ENCODE results near the gene JARID2. TPM values are rescaled to one million over a fixed set of nuclear protein-coding genes. Genes with fewer than 3 reads are reported as not detected.

JARID2 gene
- total and polyA plus RNA-seq, 2 of the 4 experiments (the other 2 are of a cell fraction) = 9.6 to 12.9 TPM

DNA sequence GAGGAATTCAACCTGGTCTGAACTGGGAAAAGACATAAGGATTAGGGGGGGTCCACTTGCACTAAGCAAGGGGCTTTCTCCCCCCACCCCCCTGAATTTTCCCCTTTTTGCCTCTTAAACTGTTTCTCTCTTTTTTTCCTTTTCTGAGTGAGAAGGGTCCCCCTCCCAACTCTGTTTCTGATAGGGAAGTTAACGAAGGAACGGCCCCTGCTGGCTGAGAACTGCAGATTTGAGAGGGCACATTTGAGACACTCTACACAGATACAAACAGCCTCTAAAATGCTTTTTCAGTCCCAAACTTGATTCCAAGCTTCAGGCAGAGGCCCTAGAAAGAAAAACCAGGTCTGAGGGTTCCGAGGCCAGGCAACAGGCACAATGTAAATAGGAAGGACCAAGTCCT lies 91.7 kb downstream of the JARID2 start:
- H3K23ac ChIP-seq (ENCODE audit: low read depth, low read length) = no peak overlapping the region
- TF ChIP-seq CHD1 (IDR thresholded peaks at IDR 0.05; ENCODE audit: low read depth, low read length) (no peak), RCOR1 (IDR thresholded peaks at IDR 0.05; ENCODE audit: insufficient replicate concordance, low read length) (no peak), CEBPB (IDR thresholded peaks at IDR 0.05; ENCODE audit: low read depth, low read length) (no peak), MXI1 (IDR thresholded peaks at IDR 0.05; ENCODE audit: borderline replicate concordance, low read depth, low read length) (no peak), BHLHE40 (IDR thresholded peaks at IDR 0.05; ENCODE audit: low read depth, low read length) (no peak), POLR2A (IDR thresholded peaks at IDR 0.05; ENCODE audit: low read depth, low read length) (no peak), MAFK (IDR thresholded peaks at IDR 0.05; ENCODE audit: low read depth, low read length) (no peak)
- TF ChIP-seq, protein P1, sequence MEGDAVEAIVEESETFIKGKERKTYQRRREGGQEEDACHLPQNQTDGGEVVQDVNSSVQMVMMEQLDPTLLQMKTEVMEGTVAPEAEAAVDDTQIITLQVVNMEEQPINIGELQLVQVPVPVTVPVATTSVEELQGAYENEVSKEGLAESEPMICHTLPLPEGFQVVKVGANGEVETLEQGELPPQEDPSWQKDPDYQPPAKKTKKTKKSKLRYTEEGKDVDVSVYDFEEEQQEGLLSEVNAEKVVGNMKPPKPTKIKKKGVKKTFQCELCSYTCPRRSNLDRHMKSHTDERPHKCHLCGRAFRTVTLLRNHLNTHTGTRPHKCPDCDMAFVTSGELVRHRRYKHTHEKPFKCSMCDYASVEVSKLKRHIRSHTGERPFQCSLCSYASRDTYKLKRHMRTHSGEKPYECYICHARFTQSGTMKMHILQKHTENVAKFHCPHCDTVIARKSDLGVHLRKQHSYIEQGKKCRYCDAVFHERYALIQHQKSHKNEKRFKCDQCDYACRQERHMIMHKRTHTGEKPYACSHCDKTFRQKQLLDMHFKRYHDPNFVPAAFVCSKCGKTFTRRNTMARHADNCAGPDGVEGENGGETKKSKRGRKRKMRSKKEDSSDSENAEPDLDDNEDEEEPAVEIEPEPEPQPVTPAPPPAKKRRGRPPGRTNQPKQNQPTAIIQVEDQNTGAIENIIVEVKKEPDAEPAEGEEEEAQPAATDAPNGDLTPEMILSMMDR (conservative IDR thresholded peaks at IDR 0.05; ENCODE audit: low read depth, low read length) = no peak
- no peak overlapping the region for H4K91ac ChIP-seq (ENCODE audit: insufficient read depth, low read depth, low read length)
- no CpG with 5 or more reads among the region's 3 CpGs for WGBS, 2 experiments (ENCODE audit: extremely low coverage in 2 of 2, insufficient read length in 1 of 2)
- no peak overlapping the region for H4K8ac ChIP-seq (ENCODE audit: low read depth in 2 of 2, low read length in 2 of 2)
- H2BK20ac ChIP-seq (ENCODE audit: low read depth, low read length) = no peak overlapping the region
- dilution Hi-C loops (cut with HindIII; ENCODE audit: low sequenced_read_pairs, unreplicated experiment) = no loop called here
- ChIA-PET POLR2A (ENCODE audit: unreplicated experiment) (no interaction called here), CTCF (no interaction called here)
- H3K4me2 ChIP-seq (ENCODE audit: low read depth, low read length) = no peak overlapping the region
- peaks cover 32 to 79% of the 10 kb centered on the region in 2 experiments for H3K79me1 ChIP-seq (ENCODE audit: low read depth in 1 of 2, low read length in 2 of 2)
- H2BK15ac ChIP-seq (ENCODE audit: low read depth, low read length) = no peak overlapping the region
- DNase-seq = no peak
- H2AK5ac ChIP-seq (ENCODE audit: low read depth, low read length) = no peak overlapping the region
- H3K14ac ChIP-seq (replicated peaks; ENCODE audit: low read depth, low read length) = no peak overlapping the region
- no peak overlapping the region for H3K4ac ChIP-seq (ENCODE audit: low read depth, low read length)
- H2BK5ac ChIP-seq (ENCODE audit: low read depth, low read length, poor library complexity, severe bottlenecking) = no peak overlapping the region
- BruUV-seq (replicated peaks) = no TSS peak
- peaks cover 16% of the 10 kb centered on the region for H3K9me1 ChIP-seq (ENCODE audit: insufficient read depth, low read length)
- H3K27me3 ChIP-seq (ENCODE audit: control insufficient read depth, insufficient read depth, low read length) = no peaks in the 10 kb centered on the region
- H2BK120ac ChIP-seq (ENCODE audit: low read depth, low read length) = no peak overlapping the region
- no peak for ATAC-seq (ENCODE audit: low read depth)
- intact Hi-C loops (cut with micrococcal nuclease) = no loop called here
- no peak overlapping the region for H3K4me3 ChIP-seq (ENCODE audit: insufficient read depth, low read depth, low read length)
- H3K27ac ChIP-seq (ENCODE audit: insufficient read depth, low read length) = no peak overlapping the region
- H3K4me1 ChIP-seq (ENCODE audit: control insufficient read depth, insufficient read depth, low read length) = peaks cover 8% of the 10 kb centered on the region
- H4K5ac ChIP-seq (ENCODE audit: low read depth, low read length) = no peak overlapping the region
- no peaks in the 10 kb centered on the region for H3K36me3 ChIP-seq (ENCODE audit: control insufficient read depth, insufficient read depth, low read length)
- in situ Hi-C loops (cut with MboI; ENCODE audit: low sequenced_read_pairs) = no loop called here
- no peak overlapping the region for H3K9ac ChIP-seq (ENCODE audit: low read depth, low read length)
- no peak overlapping the region for H3K56ac ChIP-seq (ENCODE audit: extremely low read depth, insufficient read depth, low read length)
- peaks cover 84% of the 10 kb centered on the region for H4K20me1 ChIP-seq (ENCODE audit: insufficient read depth, low read length)
- H3K18ac ChIP-seq (ENCODE audit: low read depth, low read length) = no peak overlapping the region
- H2AK9ac ChIP-seq (replicated peaks; ENCODE audit: low read depth, low read length, poor library complexity) = no peak overlapping the region
- H2AFZ ChIP-seq (replicated peaks; ENCODE audit: low read length, poor library complexity) = no peak overlapping the region
- no peaks in the 10 kb centered on the region for H3K9me3 ChIP-seq (ENCODE audit: control insufficient read depth, insufficient read depth, low read length)
